WTC11 (cell line): ENCODE measurements around the gene PPP6R1. TPM values are rescaled to one million over a fixed set of nuclear protein-coding genes. Genes with fewer than 3 reads are reported as not detected.

Experiments
- ATAC-seq: fragments of 200-7000 bp; cut with Tn5 transposase; 2 replicates; pipeline ENCODE4 v1.10.0; 2021; ENCODE audit warnings: mild to moderate bottlenecking, moderate library complexity
- CTCF ChIA-PET: fragments of 300-600 bp; sonication (Branson Sonifier 250); formaldehyde crosslinking; loops from one replicate; lab custom pipeline; 2021; ENCODE audit warnings: antibody characterized with exemption; lab: Charles Lee
- POLR2A ChIA-PET: fragments of 350-600 bp; sonication (Branson Sonifier 250); formaldehyde crosslinking; loops from one replicate; lab custom pipeline; 2021; ENCODE audit warnings: antibody characterized with exemption; lab: Charles Lee
- DNase-seq: peaks from one replicate; pipeline ENCODE4 v3.0.0; 2021; ENCODE audit warnings: low spot score
- H3K27ac Mint-ChIP-seq: 2 replicates; pipeline ENCODE4 v1.8.0; 2021; ENCODE audit warnings: mixed read lengths
- H3K27me3 Mint-ChIP-seq: 2 replicates; pipeline ENCODE4 v1.8.0; 2021; ENCODE audit warnings: low read depth, mild to moderate bottlenecking, moderate library complexity, mixed read lengths
- H3K36me3 Mint-ChIP-seq: 2 replicates; pipeline ENCODE4 v1.8.0; 2021; ENCODE audit warnings: mixed read lengths
- H3K4me1 Mint-ChIP-seq: 2 replicates; pipeline ENCODE4 v1.8.0; 2022; ENCODE audit warnings: mixed read lengths
- H3K4me3 Mint-ChIP-seq: 2 replicates; pipeline ENCODE4 v1.8.0; 2021; ENCODE audit warnings: mild to moderate bottlenecking, moderate library complexity, mixed read lengths
- H3K9me3 Mint-ChIP-seq: 2 replicates; pipeline ENCODE4 v1.8.0; 2021; ENCODE audit warnings: mixed read lengths
- AR ChIP-seq: fragments of 250-450 bp; sonication (Bioruptor Pico); IDR thresholded peaks from 2 replicates; pipeline ENCODE4 v1.9.0; 2021; ENCODE audit warnings: mild to moderate bottlenecking
- ARID4B ChIP-seq: sonication (generic); formaldehyde crosslinking; IDR thresholded peaks from 2 replicates; pipeline ENCODE4 v1.8.0; 2023; ENCODE audit warnings: missing genetic modification reagents, mild to moderate bottlenecking, borderline replicate concordance
- CDX4 ChIP-seq: fragments of 250-450 bp; sonication (Bioruptor Pico); IDR thresholded peaks from 2 replicates; pipeline ENCODE4 v1.9.0; 2021; ENCODE audit warnings: moderate library complexity, mild to moderate bottlenecking, inconsistent platforms, borderline replicate concordance
- CREB1 ChIP-seq: sonication (generic); formaldehyde crosslinking; IDR thresholded peaks from 2 replicates; pipeline ENCODE4 v1.8.0; 2023; ENCODE audit warnings: mild to moderate bottlenecking, missing genetic modification reagents
- CREM ChIP-seq: sonication (generic); formaldehyde crosslinking; IDR thresholded peaks from 2 replicates; pipeline ENCODE4 v1.8.1; 2022; ENCODE audit warnings: mild to moderate bottlenecking, missing genetic modification reagents, moderate library complexity
- ESRRA ChIP-seq: sonication (generic); formaldehyde crosslinking; IDR thresholded peaks from 2 replicates; pipeline ENCODE4 v1.8.1; 2022; ENCODE audit warnings: mild to moderate bottlenecking, missing genetic modification reagents, borderline replicate concordance
- ETV6 ChIP-seq: sonication (generic); formaldehyde crosslinking; IDR thresholded peaks from 2 replicates; pipeline ENCODE4 v1.8.1; 2022; ENCODE audit warnings: mild to moderate bottlenecking, missing genetic modification reagents
- FOXK1 ChIP-seq: sonication (generic); formaldehyde crosslinking; IDR thresholded peaks from 2 replicates; pipeline ENCODE4 v1.8.0; 2022; ENCODE audit warnings: mild to moderate bottlenecking, moderate library complexity, missing genetic modification reagents
- HMGA2 ChIP-seq: fragments of 250-450 bp; sonication (Bioruptor Pico); IDR thresholded peaks from 2 replicates; pipeline ENCODE4 v1.4.0; 2021; ENCODE audit warnings: mild to moderate bottlenecking, moderate library complexity
- JUN ChIP-seq: sonication (generic); formaldehyde crosslinking; IDR thresholded peaks from 2 replicates; pipeline ENCODE4 v1.8.0; 2023; ENCODE audit warnings: mild to moderate bottlenecking, missing genetic modification reagents
- NFATC4 ChIP-seq: fragments of 250-450 bp; sonication (Bioruptor Pico); IDR thresholded peaks from 2 replicates; pipeline ENCODE4 v1.9.0; 2021; ENCODE audit warnings: mild to moderate bottlenecking
- NFE2L1 ChIP-seq: sonication (generic); formaldehyde crosslinking; IDR thresholded peaks from 2 replicates; pipeline ENCODE4 v1.8.1; 2023; ENCODE audit warnings: missing genetic modification reagents
- NFYB ChIP-seq: sonication (generic); formaldehyde crosslinking; conservative IDR thresholded peaks from 2 replicates; pipeline ENCODE4 v1.8.0; 2022; ENCODE audit warnings: low read depth, missing genetic modification reagents
- PRRX2 ChIP-seq: fragments of 250-450 bp; sonication (Bioruptor Pico); IDR thresholded peaks from 2 replicates; pipeline ENCODE4 v1.8.0; 2021; ENCODE audit warnings: mild to moderate bottlenecking
- RORB ChIP-seq: fragments of 250-450 bp; sonication (Bioruptor Pico); IDR thresholded peaks from 2 replicates; pipeline ENCODE4 v1.9.0; 2021; ENCODE audit warnings: mild to moderate bottlenecking
- SMAD4 ChIP-seq: sonication (generic); formaldehyde crosslinking; IDR thresholded peaks from 2 replicates; pipeline ENCODE4 v1.8.0; 2022; ENCODE audit warnings: mild to moderate bottlenecking, missing genetic modification reagents
- USF2 ChIP-seq: sonication (generic); formaldehyde crosslinking; IDR thresholded peaks from 2 replicates; pipeline ENCODE4 v1.8.1; 2023; ENCODE audit warnings: mild to moderate bottlenecking, missing genetic modification reagents, moderate library complexity
- ZMAT4 ChIP-seq: fragments of 250-450 bp; sonication (Bioruptor Pico); IDR thresholded peaks from 2 replicates; pipeline ENCODE4 v1.9.0; 2021; ENCODE audit warnings: mild to moderate bottlenecking
- ZNF121 ChIP-seq: sonication (generic); formaldehyde crosslinking; IDR thresholded peaks from 2 replicates; pipeline ENCODE4 v1.8.0; 2023; ENCODE audit warnings: missing genetic modification reagents
- ZNF281 ChIP-seq: sonication (generic); formaldehyde crosslinking; IDR thresholded peaks from 2 replicates; pipeline ENCODE4 v1.8.0; 2023; ENCODE audit warnings: mild to moderate bottlenecking, missing genetic modification reagents
- total RNA-seq: library from RNA; stranded (reverse); gene quantifications from 3 replicates; pipeline ENCODE4 v1.2.3, GENCODE V29; 2021

Gene PPP6R1
- total RNA-seq, 1 experiment from 2014 or later = 91.8 TPM

- ChIA-PET POLR2A (no interaction called here), CTCF (interaction anchor here (0.6 to 1.3 kb wide), 2 partner anchors 17 to 20 kb away, joined by 4 read pairs; no protein-coding TSS in a partner anchor)
- Mint-ChIP-seq H3K27ac (peak overlapping the region; percentile 23; the same call in 1 of the 2 replicates), H3K9me3 (no peaks in the 10 kb centered on the region), H3K27me3 (no peaks in the 10 kb centered on the region), H3K36me3 (peaks cover 4% of the 10 kb centered on the region), H3K4me3 (no peak overlapping the region), H3K4me1 (peaks cover 4% of the 10 kb centered on the region; the same call in 1 of the 2 replicates)
- ATAC-seq = no peak
- DNase-seq = no peak
- TF ChIP-seq ESRRA (CRISPR knock-in tag) = no peak
- TF ChIP-seq SMAD4 (CRISPR knock-in tag) = no peak
- no peak for TF ChIP-seq NFATC4 (CRISPR knock-in tag)
- no peak for TF ChIP-seq CDX4 (CRISPR knock-in tag)
- no peak for TF ChIP-seq PRRX2 (CRISPR knock-in tag)
- no peak for TF ChIP-seq CREB1 (CRISPR knock-in tag)
- no peak for TF ChIP-seq NFYB (CRISPR knock-in tag)
- no peak for TF ChIP-seq ARID4B (CRISPR knock-in tag)
- no peak for TF ChIP-seq USF2
- TF ChIP-seq RORB (CRISPR knock-in tag) = no peak
Observed at GRCh38 chr19:55228015-55228391, 30.8 kb downstream of the PPP6R1 start.

GRCh38 chr19:55227241-55228014 is 31.4 kb downstream of the PPP6R1 start:
- CTCF ChIA-PET = interaction anchor here (0.6 to 1.3 kb wide), 3 partner anchors 16 to 121 kb away, joined by 3 to 4 read pairs (median 4); no protein-coding TSS in a partner anchor
- no peak for TF ChIP-seq HMGA2 (CRISPR knock-in tag)
- no peak for TF ChIP-seq ZMAT4 (CRISPR knock-in tag)
- no peak for TF ChIP-seq NFE2L1 (CRISPR knock-in tag)
- no peak for TF ChIP-seq AR (CRISPR knock-in tag)
- TF ChIP-seq CREM (CRISPR knock-in tag) = no peak
- TF ChIP-seq JUN (CRISPR knock-in tag) = no peak
- no peak for TF ChIP-seq ZNF281 (CRISPR knock-in tag)
- TF ChIP-seq USF2 = no peak
- TF ChIP-seq ETV6 (CRISPR knock-in tag) = no peak
- TF ChIP-seq ZNF121 (CRISPR knock-in tag) = no peak
- TF ChIP-seq FOXK1 = no peak

More at GRCh38 chr19:55227241-55228014, 31.4 kb downstream of the PPP6R1 start:
- no peak for DNase-seq
- Mint-ChIP-seq H3K4me1 (peaks cover 4% of the 10 kb centered on the region; the same call in 1 of the 2 replicates), H3K4me3 (no peak overlapping the region), H3K9me3 (no peaks in the 10 kb centered on the region), H3K27ac (no peak overlapping the region; the same call in 1 of the 2 replicates), H3K36me3 (peaks cover 4% of the 10 kb centered on the region), H3K27me3 (no peaks in the 10 kb centered on the region)
- ATAC-seq = no peak
- POLR2A ChIA-PET = no interaction called here
